BE2C (cell line): Measurements from ENCODE around the gene APC2.

ENCODE experiments used
- DNase-seq: peaks from one replicate; pipeline ENCODE4 v3.0.0-alpha.2; 2020
- H3K27me3 ChIP-seq: fragments of 250-450 bp; sonication (Bioruptor Pico); 2 replicates; pipeline ENCODE4 v1.5.1; 2020; ENCODE audit warnings: mild to moderate bottlenecking
- H3K36me3 ChIP-seq: fragments of 250-450 bp; sonication (Bioruptor Pico); 2 replicates; pipeline ENCODE4 v1.5.1; 2020; ENCODE audit warnings: mild to moderate bottlenecking
- H3K4me1 ChIP-seq: fragments of 250-450 bp; sonication (Bioruptor Pico); 2 replicates; pipeline ENCODE4 v1.5.1; 2020
- H3K4me3 ChIP-seq: 2 replicates; pipeline ENCODE4 v1.5.1; 2011; ENCODE audit warnings: low read depth, low read length
- H3K9me3 ChIP-seq: fragments of 250-450 bp; sonication (Bioruptor Pico); 2 replicates; pipeline ENCODE4 v1.5.1; 2020
- CTCF ChIP-seq: IDR thresholded peaks from 2 replicates; pipeline ENCODE4 v1.5.1; 2012; ENCODE audit warnings: mild to moderate bottlenecking, low read depth, low read length

APC2 gene

GRCh38 chr19:1410136-1410786 is 39.7 kb upstream of the APC2 start:
- Histone ChIP-seq H3K9me3 (no peaks in the 10 kb centered on the region), H3K4me3 (peak overlapping the region; percentile 92), H3K4me1 (peaks cover 22% of the 10 kb centered on the region), H3K27me3 (no peaks in the 10 kb centered on the region), H3K36me3 (peaks cover 64% of the 10 kb centered on the region)
- DNase-seq: no peak
- no peak for TF ChIP-seq CTCF

GRCh38 chr19:1410789-1411188 is 39.1 kb upstream of the APC2 start:
- Histone ChIP-seq H3K9me3 (no peaks in the 10 kb centered on the region), H3K4me1 (peaks cover 25% of the 10 kb centered on the region), H3K4me3 (peak overlapping the region; percentile 92; the same call in 1 of the 2 replicates), H3K36me3 (peaks cover 67% of the 10 kb centered on the region), H3K27me3 (no peaks in the 10 kb centered on the region)
- no peak for DNase-seq
- no peak for TF ChIP-seq CTCF

- Histone ChIP-seq H3K4me1 (peaks cover 27% of the 10 kb centered on the region), H3K4me3 (no peak overlapping the region; the same call in 1 of the 2 replicates), H3K9me3 (no peaks in the 10 kb centered on the region), H3K27me3 (no peaks in the 10 kb centered on the region), H3K36me3 (peaks cover 74% of the 10 kb centered on the region)
- TF ChIP-seq CTCF: no peak
- DNase-seq: peak; percentile 61
These were observed 38.4 kb upstream of the APC2 start for GRCh38 chr19:1411255-1412191.

- DNase-seq: no peak
- TF ChIP-seq CTCF: no peak
- peaks cover 27% of the 10 kb centered on the region for H3K4me1 ChIP-seq
- no peak overlapping the region for H3K4me3 ChIP-seq
- peaks cover 81% of the 10 kb centered on the region for H3K36me3 ChIP-seq
- H3K9me3 ChIP-seq: no peaks in the 10 kb centered on the region
- no peaks in the 10 kb centered on the region for H3K27me3 ChIP-seq
These were observed 37.5 kb upstream of the APC2 start for GRCh38 chr19:1412323-1412923.

- no peak for TF ChIP-seq CTCF
- Histone ChIP-seq H3K4me1 (peaks cover 27% of the 10 kb centered on the region), H3K4me3 (no peak overlapping the region), H3K9me3 (no peaks in the 10 kb centered on the region), H3K27me3 (no peaks in the 10 kb centered on the region), H3K36me3 (peaks cover 85% of the 10 kb centered on the region)
- no peak for DNase-seq
These were observed 36.7 kb upstream of the APC2 start for GRCh38 chr19:1412995-1413800.
